OCI-LY3 (cell line): ENCODE results near the gene BAG1.

Experiments
- CTCF ChIP-seq: fragments of 200-600, 300-600 bp; sonication (generic); IDR thresholded peaks from 2 replicates; pipeline ENCODE4 v1.5.1; 2014; ENCODE audit warnings: antibody characterized with exemption, low read length, low read depth
- EZH2phosphoT487 ChIP-seq: fragments of 200-600 bp; shearing (Covaris generic); IDR thresholded peaks from 2 replicates; pipeline ENCODE4 v1.6.1; 2018; ENCODE audit warnings: antibody characterized with exemption, mixed run types, low read depth

- TF ChIP-seq CTCF (no peak), EZH2phosphoT487 (no peak)
These were observed 9.4 kb upstream of the BAG1 start for GRCh38 chr9:33273972-33274328.
